GM21360 (cell line): Measurements from ENCODE around the gene KDELR1.
"Not testable (repeated sequence)": the region's sequence is repeated elsewhere in the genome, so short reads cannot be mapped to it uniquely, and the experiment has no call there.

Experiments used
- ATAC-seq: cut with Tn5 transposase; IDR thresholded peaks from one replicate; pipeline ENCODE4 v1.9.1; 2021; ENCODE audit warnings: mild to moderate bottlenecking, moderate library complexity; ENCODE audit not compliant: unreplicated experiment

The KDELR1 gene

DNA sequence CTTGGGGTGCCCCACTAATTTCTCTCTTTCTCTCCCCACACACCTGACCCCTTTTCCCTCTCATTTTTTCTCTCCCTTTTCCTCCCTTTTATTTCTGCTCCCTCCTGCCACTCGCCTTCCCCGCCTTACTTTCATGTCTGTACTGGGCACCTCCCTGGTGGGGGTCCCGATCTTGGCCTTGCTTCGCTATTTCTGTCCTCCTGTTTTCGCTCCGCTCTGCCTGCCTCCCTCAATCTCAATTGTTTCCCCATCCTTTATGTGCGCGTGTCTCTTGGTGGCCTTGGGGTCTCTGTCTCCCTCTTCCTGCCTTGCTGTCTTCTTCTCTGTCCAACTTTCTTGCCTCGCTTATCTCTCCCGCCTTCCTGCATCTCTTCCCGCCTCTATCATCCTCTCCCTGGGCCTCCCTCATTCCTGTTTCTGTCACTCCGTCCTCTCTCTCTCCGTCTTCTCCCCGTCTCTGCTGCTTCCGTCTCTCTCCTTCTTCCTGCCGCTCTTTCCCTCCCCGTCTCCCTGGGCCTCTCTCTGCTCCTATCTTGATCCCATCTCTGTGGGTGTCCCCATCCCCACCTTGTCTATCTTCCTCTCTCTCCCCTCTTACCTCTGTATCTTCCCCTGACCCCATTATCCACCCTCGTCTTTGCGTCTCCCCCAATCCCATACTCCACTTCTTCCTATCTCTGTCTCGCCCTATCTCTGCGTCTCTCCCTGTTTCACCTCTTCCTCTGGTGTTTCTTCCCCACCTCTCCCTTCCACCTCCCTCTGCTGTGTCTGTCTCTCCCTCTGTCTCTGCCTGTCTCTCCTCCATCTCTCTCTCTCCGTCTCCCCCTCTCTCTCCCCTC, 6.1 kb upstream of the KDELR1 start:
- ATAC-seq = no peak

DNA sequence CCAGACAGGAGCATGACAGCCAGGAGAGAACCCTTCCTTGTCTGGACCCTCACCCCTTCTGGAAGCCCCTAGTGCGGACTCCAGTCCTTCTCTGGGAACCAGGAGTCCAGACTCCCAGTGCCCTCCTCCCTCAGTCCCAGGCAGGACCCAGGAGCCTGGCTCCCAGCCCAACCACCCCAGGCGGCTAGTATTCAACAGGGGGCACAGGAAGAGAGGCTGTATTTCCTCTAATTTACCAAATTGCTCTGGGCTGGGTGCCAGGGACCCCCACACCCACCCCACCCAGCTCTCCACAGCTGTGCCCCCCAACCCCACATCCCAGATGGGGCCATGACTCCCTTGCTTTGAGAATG, 5.4 kb upstream of the KDELR1 start:
- ATAC-seq = no peak

DNA sequence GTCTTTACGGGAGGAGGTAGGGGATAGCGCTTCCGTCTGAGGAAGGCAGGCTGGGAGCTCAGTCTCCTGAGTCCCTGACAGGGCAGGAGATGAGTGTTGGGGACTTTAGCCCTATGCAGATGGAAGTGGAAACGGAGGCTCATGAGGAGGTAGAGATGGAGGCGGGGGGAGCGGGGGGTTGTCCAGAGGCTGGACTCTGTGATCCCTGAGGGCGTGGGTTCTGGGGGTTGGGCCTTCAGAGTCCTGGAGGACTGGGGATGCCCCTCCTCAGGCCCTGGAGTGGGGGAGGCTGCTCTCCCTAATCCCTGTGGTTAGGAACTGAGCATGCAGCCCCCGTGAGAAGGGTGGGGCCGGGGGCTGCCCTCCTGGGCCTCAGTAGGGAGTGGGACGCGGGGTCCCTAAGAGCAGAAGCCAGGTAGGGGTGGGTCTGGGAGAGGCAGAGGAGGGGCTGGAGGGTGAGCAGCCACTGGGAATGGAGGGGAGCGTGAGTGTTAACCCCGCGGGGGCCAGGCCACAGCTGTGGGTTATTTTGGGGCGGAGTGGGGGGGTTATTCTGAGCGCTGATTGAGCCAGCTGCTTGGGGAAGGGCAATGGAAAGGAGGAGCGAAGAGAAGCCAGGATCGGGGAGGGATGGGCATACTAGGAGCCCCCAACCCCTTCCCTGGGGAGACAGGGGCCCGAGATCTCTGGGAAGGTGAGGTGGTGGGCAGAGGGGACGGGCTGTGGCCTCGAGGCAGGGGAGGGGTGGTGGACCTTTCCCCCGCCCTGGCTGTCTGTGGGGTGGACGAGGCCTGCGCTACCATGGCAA, 4.9 kb upstream of the KDELR1 start:
- ATAC-seq = no peak

DNA sequence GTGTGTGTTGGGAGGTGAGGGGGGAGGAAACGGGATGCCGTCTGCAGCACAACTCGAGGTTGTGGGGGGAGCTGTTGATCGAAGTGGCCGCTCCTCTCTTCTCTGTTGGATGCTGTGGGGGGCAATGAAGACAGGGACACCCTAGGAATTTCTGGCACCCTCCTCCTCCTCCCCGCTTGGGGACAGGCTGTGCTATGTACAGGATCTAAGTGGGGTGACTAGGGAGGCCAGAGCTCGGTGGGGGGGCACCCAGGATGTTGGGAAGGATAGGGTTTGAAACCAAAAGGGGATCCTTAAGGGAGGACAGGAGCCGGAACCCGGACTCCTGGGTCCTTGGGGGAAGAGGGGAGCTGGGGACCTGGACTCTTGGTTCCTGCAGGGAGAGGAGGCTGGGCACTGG, 4.1 kb upstream of the KDELR1 start:
- ATAC-seq = no peak

DNA sequence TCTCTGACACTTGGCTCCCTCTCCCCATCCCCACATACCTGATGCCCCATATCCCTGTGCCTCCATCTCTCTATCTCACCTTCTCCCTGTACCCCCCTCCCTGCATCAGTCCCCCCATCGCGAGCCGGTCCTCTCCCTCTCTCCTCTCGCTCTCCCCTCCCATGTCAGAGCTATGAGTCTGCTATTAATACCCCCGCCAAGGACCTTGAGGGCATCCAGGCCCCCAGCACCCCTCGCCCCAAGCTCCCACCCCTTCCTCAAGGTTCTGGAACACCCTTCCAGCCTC, 3.8 kb upstream of the KDELR1 start:
- ATAC-seq = no peak

DNA sequence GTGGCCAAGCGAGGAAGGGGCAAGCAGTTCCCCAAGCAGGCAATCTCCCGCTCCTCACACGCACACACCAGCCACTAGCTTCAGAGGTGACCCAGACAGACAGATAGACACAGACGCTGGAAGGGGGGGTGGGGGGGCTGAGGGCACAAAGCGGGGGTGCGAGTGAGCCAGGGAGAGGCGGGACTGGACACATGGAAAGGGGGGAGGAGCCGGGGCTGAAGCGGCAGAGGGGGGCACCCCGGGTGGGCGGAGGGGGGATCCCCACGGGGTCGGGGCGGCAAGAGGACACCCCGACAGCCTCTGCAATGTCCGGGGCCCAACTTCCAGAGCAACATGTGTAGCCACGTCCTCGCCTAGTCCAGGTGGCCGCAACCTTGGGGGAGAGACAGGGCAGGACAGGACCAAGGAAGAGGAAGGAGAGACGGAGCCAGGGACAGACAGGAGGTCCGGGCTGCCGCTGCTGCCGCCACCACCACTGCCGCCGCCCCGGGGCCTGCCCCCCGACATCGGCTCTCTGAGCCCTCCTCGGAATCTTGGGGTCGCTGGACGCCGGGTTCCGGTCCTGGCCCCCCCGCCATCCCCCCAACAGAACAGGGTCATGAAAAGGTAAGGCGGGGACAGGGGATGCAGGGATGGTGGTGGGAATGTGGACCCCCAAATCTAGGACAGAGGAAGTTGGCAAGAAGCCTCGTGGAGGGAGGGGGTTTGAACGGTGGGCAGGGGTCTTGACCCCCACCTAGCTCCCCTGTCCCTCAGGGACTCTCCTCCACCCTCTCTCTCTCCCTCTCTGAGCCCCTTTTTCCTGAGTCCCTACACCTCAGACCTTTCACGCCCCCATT, 3.2 kb upstream of the KDELR1 start:
- no peak for ATAC-seq

DNA sequence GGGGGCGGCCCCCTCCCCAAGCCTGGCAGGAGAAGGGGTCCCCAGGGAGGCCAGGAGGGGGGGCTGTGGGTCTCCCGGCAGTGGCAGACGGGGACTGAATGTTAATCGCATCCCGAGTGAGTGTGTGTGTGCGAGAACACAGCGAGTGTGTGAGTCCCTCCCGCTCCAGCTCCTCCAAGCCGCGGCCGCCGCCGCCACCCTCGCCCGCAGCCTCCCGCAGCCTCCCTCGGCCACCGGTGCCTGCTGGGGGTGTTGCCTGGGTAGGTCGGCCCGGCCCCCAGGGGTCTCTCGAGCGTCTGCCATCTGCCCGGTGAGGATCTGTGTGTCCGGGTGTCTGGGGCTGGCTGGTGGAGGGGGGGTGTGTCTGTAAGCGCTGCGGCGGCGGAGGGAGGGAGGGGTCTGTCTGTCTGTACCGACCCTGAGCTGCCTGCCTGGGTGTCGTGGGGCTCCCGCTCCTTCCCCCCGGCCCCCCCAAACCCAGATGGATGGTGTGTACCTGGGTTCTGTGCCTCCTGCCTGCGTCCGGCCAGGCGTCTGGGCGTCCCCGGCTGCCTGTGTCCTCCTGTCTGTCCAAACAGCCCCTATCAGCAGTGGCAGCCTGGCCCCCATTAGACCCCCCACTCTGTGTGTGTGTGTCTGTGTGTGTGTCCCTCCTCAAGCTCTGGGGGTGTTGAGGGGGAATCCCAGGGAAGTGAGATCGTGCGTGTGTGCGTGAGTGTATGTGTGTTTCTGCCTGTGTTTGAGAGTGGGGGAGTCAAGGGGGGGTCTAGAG, 2.4 kb upstream of the KDELR1 start, which contains the start of gene GRIN2D:
Gene GRIN2D, plus strand, starts transcription at position 110 of the 772 bp plus-strand sequence. CDS start 4,725 bp downstream, outside the sequence.
- ATAC-seq = no peak

GRCh38 chr19:48392860-48393558, 1.7 kb upstream of the KDELR1 start:
- no peak for ATAC-seq

DNA sequence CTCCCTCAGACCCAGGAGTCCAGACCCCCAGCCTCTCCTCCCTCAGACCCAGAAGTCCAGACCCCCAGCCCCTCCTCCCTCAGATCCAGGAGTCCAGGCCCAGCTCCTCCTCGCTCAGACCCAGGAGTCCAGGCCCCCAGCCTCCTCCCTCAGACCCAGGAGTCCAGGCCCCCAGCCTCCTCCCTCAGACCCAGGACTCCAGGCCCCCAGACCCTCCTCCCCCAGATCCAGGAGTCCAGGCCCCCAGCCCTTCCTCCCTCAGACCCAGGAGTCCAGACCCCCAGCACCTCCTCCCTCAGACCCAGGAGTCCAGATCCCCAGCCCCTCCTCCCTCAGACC, 624 bp upstream of the KDELR1 start:
- not testable (repeated sequence) for ATAC-seq

- no peak for ATAC-seq
These were observed 907 bp downstream of the KDELR1 start for GRCh38 chr19:48390188-48391099.

DNA sequence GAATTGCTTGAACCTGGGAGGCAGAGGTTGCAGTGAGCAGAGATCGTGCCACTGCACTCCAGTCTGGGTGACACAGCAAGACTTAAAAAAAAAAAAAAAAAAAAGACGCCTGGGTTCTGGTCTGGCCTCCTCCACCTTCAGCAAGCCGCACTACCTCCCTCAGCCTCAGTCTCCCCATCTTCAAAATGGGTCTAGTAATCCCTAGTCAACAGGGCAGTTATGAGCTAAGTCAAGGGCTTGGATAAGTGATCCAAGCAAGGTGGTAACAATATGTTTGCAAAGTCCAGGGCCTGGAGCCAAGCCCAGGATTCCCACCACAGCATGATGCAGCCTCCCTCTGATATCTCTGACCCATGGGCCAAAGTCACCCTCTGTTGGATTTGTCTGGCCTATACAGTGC, 4.4 kb downstream of the KDELR1 start:
- ATAC-seq = no peak

- ATAC-seq = no peak
These were observed 5.8 kb downstream of the KDELR1 start for GRCh38 chr19:48385461-48386087.

DNA sequence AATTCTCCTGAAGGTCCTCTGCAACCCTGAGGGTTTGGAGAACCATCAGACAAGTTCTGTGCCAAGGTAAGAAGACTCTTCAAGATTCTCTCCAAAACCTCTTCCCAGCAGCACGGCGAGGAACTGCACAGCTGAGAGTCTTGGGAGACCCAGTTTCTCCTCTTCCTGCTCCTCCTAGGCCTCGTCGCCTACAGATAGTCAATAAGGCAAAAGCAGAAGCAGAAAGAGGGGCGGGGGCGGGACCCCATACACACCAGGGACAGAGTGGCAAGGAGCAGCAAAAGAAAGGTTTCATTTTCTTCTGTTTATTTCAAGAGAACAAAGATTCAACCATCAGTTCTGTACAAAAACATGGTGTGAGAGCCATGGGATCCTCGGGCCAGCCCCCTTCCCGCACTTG, 9.1 kb downstream of the KDELR1 start:
- ATAC-seq = no peak

DNA sequence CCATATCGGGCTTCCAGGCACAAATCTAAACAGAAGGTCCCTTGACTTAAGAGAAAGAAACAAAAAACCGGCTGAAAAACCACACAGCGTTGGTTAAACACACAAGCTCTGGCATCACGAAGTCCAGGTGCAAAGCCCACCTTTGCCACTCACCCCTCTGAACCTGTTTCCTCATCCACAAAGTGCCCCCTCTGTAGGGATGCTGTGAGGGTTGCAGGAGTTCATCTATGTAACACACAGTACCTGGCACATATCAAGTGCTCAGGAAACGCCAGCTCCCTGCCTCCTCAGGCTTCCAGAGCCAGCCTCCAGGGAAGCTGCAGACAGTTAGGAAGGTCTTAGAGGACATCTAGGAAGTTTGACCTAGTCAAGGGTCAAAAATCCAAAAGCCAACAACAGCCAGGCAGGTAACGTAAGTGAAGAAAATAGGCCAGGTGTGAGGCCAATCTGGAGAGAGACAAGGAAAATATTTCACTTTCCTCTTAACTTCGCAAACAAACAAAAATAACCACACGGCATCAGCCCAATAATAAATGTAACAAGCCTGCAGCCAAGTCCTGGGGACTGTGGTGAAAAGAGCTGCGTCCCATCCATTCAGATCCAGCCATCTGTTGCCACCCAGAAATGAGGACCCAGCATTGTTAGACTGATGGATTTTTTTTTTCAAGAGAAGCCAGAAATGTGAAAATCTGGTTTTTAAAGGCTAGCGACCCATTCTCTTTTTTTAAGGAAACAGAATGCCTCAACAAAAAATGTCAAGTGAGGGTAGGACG, 10.0 kb downstream of the KDELR1 start:
- ATAC-seq = no peak

DNA sequence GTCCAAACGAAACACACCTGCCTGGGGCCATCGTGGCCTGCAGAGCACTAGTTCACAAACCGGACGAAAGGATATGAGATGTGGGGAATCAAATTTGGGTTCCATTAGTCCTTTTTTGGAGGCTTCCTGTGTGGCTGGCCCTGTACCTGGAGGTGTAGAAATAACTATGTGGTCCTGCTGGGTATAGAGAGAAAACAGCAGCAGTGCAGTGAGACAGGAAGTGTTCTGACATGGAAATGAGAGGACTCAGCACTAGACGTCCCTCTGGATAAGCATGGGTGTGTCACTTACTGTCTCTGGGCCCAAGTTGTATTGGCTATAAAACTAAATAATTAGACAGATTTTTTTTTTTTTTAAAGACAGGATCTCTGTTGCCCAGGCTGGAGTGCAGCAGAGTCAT, 12.3 kb downstream of the KDELR1 start:
- no peak for ATAC-seq

DNA sequence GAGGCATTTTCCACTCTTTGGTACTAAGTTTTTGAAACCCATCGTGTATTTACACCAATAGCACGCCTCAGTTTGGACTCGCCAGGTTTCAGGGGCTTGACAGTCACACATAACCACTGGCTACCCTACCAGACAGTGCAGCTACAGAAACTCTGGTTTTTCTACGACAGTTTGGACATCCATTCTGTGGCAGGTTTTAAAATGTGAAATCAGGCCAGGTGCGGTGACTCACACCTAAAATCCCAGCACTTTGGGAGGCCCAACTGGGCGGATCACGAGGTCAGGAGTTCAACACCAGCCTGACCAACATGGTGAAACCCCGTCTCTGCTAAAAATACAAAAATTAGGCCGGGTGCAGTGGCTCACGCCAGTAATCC, 13.2 kb downstream of the KDELR1 start:
- ATAC-seq = no peak

DNA sequence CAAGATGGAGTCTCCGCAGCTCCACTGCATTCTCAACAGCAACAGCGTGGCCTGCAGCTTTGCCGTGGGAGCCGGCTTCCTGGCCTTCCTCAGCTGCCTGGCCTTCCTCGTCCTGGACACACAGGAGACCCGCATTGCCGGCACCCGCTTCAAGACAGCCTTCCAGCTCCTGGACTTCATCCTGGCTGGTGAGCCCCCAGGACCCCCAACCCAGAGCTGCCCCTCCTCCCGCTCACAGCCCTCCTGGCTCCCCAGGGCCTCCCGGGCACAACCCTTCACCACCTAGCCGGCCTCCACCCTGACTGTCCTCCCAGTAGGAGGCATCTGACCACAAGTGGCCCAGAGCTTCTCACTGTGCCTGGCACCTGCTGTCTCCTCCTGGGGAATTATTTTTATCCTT, 17.8 kb downstream of the KDELR1 start:
- ATAC-seq = no peak

GRCh38 chr19:48372904-48373303, 18.4 kb downstream of the KDELR1 start:
- no peak for ATAC-seq
